ENCODE results near the gene PSMB3. TPM values are rescaled to one million over a fixed set of nuclear protein-coding genes. Genes with fewer than 3 reads are reported as not detected.

PSMB3 gene
- polyA plus RNA-seq, 1 experiment, result 234 TPM

GRCh38 chr17:38742411-38743308 lies 9.9 kb upstream of the PSMB3 start:
- TF ChIP-seq CTCF (IDR thresholded peaks at IDR 0.05; ENCODE audit: low read depth, low read length), result no peak
- POLR2A ChIA-PET, result interaction anchor here (0.5 kb wide), 1 partner anchor 124 kb away, joined by 3 read pairs; no protein-coding TSS in a partner anchor
- Histone ChIP-seq H3K27ac (ENCODE audit: low read depth, low read length) (peak overlapping the region; percentile 47), H3K27me3 (ENCODE audit: control insufficient read depth, insufficient read depth, low read length) (no peaks in the 10 kb centered on the region), H3K9me3 (ENCODE audit: control insufficient read depth, insufficient read depth, low read length) (peaks cover 1% of the 10 kb centered on the region; the same call in 1 of the 2 replicates), H3K4me3 (ENCODE audit: low read depth, low read length) (no peak overlapping the region)
- CTCF ChIA-PET, result interaction anchor here (4.6 kb wide), 1 partner anchor 7 kb away, joined by 23 read pairs; no protein-coding TSS in a partner anchor
- DNase-seq (ENCODE audit: low read depth, low spot score), result peak; percentile 37

- ChIA-PET CTCF (interaction anchor here (4.6 kb wide), 1 partner anchor 8 kb away, joined by 23 read pairs; no protein-coding TSS in a partner anchor), POLR2A (no interaction called here)
- TF ChIP-seq CTCF (IDR thresholded peaks at IDR 0.05; ENCODE audit: low read depth, low read length), result no peak
- Histone ChIP-seq H3K9me3 (ENCODE audit: control insufficient read depth, insufficient read depth, low read length) (peaks cover 3% of the 10 kb centered on the region; the same call in 1 of the 2 replicates), H3K27me3 (ENCODE audit: control insufficient read depth, insufficient read depth, low read length) (no peaks in the 10 kb centered on the region), H3K27ac (ENCODE audit: low read depth, low read length) (no peak overlapping the region), H3K4me3 (ENCODE audit: low read depth, low read length) (no peak overlapping the region)
- no peak for DNase-seq (ENCODE audit: low read depth, low spot score)
Observed at GRCh38 chr17:38743556-38744171, 8.9 kb upstream of the PSMB3 start.

- no peak for TF ChIP-seq CTCF (IDR thresholded peaks at IDR 0.05; ENCODE audit: low read depth, low read length)
- ChIA-PET CTCF (interaction anchor here (0.5 to 4.6 kb wide), 2 partner anchors 10 to 87 kb away, joined by 9 to 23 read pairs; no protein-coding TSS in a partner anchor), POLR2A (interaction anchor here (0.6 kb wide), 1 partner anchor 10 kb away, joined by 4 read pairs; no protein-coding TSS in a partner anchor)
- no peaks in the 10 kb centered on the region for H3K27me3 ChIP-seq (ENCODE audit: control insufficient read depth, insufficient read depth, low read length)
- peaks cover 3% of the 10 kb centered on the region; the same call in 1 of the 2 replicates for H3K9me3 ChIP-seq (ENCODE audit: control insufficient read depth, insufficient read depth, low read length)
- no peak for DNase-seq (ENCODE audit: low read depth, low spot score)
- H3K4me3 ChIP-seq (ENCODE audit: low read depth, low read length), result peak overlapping the region; percentile 85
- no peak overlapping the region for H3K27ac ChIP-seq (ENCODE audit: low read depth, low read length)
Observed at GRCh38 chr17:38745545-38745944, 7.0 kb upstream of the PSMB3 start.

- TF ChIP-seq CTCF (IDR thresholded peaks at IDR 0.05; ENCODE audit: low read depth, low read length), result no peak
- Histone ChIP-seq H3K4me3 (ENCODE audit: low read depth, low read length) (peak overlapping the region; percentile 85), H3K27me3 (ENCODE audit: control insufficient read depth, insufficient read depth, low read length) (no peaks in the 10 kb centered on the region), H3K9me3 (ENCODE audit: control insufficient read depth, insufficient read depth, low read length) (peaks cover 3% of the 10 kb centered on the region; the same call in 1 of the 2 replicates), H3K27ac (ENCODE audit: low read depth, low read length) (no peak overlapping the region)
- ChIA-PET CTCF (interaction anchor here (0.5 to 4.6 kb wide), 2 partner anchors 11 to 86 kb away, joined by 9 to 23 read pairs; no protein-coding TSS in a partner anchor), POLR2A (no interaction called here)
- DNase-seq (ENCODE audit: low read depth, low spot score), result no peak
Observed at GRCh38 chr17:38746004-38746848, 6.3 kb upstream of the PSMB3 start.
